ENCODE results near the gene ELK3.

ELK3 gene

DNA sequence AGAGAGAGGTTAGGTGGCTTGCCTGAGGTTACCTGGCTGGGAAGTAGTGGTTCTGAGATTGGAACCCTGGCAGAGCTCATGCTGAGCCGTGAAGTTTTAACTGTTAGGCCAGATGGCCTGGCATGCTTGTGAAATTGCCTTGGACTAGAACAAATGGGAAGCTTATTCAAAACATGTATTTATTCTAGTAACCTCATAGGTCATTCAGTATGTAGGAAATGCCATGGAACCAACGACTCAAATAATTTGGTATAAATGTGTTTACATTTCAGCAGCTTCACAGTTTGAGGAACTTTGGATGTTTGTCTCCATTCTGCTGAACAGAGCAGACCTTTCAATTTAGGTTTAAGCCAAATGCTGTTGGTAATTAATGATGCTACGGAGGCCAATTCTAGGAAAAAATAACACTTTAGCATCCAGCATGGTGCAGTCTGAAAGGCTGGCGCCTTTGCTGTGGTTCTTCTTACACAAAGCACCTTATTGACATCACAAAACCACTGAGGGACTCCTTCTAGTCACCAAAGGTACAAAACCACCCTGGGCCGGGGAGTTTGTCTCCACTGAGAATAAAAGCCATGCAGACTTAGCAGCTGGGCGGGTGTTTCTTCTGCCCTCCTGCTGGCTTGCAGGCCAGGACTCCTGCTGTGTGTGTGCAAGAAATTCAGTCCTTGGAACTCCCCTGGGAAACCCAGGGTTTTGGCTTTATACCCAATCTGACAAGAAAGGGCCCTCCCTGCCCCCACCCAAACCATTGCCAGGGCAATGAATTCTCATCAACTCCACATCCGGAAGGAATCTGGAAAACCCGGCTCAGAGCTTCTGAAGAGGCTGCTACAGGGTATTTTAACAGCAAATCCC is 64.2 kb downstream of the ELK3 start:
- no peak for DNase-seq (ENCODE audit: low read depth)

DNA sequence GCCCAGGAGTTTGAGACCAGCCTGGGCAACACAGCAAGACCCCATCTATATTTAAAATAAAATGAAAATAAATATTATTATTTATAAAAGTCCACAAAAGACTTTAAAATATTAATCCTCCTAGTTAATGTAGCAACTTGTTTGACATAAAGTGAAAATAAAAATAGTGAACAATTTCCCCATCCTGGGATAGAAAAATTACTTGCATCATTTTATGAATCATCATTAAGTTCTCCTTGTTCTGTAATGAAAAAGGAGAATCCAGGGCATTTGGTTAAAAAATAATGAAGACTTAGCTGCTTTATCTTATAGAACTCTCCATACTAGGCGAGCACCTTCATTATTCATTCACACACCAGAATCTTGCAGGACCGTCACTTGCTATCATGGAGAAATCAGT is 66.1 kb downstream of the ELK3 start:
- DNase-seq (ENCODE audit: low read depth): no peak

DNA sequence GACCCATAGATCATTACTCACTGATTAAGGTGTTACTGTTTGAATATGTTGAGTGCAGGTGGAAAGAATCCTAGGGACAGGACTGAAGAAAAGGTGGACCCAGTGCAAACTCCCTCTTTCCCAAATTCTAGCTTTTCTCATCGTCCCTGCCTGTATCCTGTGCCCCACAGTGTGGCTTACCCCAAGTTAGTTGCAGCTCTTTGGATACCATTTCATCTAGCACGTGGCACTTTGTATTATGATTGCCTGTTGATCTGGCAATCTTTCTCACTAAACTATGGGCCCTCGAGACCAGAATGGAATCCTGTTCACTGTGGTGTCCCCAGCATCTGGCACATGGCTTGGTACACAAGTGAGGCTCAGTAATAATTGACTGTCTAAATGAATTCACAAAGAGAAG is 66.5 kb downstream of the ELK3 start:
- no peak for DNase-seq (ENCODE audit: low read depth)

DNA sequence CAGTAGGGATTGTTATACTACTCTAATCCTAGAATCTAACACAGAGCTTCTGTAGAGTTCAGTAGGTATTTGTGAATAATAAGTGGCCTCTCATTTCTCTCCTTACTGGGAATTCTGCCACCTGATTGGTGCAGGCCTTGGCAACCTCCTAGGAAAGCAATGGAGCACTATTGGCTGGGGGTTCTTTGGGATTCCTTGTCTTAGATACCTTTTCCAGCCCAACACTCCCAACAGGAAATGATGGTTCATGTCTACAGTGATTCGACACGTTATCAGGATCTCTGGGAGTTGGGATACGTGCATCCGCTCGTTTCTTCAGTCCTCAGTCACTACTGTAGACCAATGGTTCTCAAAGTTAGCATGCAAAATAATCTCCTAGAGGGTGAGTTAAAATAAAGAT is 67.4 kb downstream of the ELK3 start:
- no peak for DNase-seq (ENCODE audit: low read depth)

DNA sequence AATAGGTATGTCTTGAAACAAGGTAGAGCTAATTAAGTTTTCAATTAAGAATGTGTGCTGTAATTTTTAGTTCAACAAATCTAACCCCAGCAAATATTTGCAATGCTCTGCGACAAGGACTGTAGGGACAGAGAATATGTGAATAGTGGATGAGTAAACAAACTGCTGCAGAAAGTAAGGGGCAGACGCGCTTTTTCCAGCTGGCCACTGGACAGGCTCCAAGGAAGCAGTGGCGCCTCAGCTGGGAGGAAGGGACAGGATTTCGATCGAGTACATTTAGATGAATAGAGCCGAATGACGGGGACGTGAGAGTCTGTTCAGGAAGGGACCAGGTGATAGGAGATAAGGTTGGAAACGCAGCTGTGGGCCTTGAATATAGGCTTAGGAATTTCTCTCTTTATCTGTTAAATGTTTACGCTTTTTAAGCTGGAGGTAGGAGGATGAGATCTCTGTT is 69.3 kb downstream of the ELK3 start:
- DNase-seq (ENCODE audit: low read depth): no peak

DNA sequence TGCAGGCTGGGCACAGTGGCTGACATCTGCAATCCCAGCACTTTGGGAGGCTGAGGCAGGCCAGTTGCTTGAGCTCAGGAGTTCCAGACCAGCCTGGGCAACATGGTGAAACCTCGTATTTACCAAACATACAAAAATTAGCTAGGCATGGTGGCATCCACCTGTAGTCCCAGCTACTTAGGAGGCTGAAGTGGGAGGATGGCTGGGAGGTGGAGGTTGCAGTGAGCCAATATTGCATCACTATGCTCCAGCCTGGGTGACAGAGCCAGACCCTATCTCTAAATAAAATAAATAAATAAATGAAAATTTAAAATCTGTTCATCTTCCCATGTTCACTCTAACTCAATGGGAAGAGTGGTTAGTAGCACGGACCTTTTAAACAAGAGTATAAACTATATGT is 71.2 kb downstream of the ELK3 start:
- no peak for DNase-seq (ENCODE audit: low read depth)

DNA sequence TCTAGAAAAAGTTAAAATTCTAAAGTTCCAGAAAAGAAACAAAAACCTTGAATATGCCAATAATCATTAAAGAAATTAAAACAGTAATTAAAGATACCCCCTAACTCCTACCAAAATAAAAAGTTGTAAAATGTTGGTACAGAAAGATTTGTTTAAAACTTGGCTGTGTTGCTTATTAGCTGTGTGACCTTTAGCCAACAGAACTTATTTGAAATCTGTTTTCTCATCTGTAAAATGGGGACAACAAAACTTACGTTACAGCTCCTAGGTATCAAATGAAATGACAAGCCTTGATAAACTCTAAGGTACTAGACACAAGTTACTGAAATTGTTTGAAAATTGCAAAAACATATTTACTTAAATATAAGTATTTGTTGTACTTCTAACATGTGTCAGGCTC is 71.7 kb downstream of the ELK3 start:
- DNase-seq (ENCODE audit: low read depth): no peak

DNA sequence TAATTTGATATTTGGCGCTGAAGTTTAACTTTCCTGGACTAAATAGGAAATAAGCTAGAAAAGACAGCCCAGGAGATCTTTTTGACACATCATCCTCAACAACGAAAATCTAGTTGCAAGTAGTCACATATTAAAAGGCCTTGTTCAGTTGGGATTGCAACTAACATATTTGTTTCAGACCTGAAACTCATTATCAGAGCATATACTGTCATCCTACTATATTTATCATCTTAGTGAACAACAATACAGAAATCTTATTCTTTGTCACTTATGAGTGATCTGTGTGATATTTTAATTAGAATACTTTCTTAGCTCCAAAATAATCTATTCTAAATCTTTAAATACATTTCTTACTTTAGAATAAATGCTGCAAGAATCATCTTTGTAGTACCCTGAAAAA is 72.1 kb downstream of the ELK3 start:
- DNase-seq (ENCODE audit: low read depth): no peak

DNA sequence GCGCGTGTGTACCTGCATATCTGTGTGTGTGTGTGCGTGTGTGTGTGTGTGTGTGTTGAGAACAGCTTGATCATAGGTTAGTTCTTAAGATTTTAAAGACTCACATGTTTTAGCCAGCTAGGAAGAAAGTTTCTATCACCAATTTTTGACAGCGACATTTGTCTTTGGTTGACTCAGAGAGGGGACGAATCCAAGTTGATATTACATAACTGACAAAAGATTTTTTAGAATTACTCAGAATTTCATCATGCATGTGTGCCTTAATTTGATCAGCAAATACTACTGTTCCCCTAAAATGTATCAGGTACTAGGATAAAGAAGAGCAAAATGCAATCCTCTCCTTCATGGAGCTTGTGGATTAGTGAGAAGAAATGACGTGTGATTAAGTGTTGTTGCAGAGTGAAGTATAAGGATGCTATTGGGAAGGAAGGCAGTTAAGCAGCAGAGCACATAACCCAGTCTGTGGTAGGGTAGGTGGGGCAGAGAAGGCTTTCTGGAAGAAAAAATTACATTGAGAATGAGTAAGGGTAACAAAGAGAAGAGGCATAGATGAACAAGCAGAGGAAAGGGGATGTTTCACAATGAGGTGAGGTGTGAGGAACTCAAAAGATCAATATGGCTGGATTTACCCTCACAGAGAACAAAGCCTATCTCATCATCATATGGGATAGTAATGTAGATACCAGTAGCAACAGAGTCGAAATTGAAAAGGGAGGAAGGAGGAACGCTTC is 77.5 kb downstream of the ELK3 start:
- DNase-seq (ENCODE audit: low read depth): no peak

DNA sequence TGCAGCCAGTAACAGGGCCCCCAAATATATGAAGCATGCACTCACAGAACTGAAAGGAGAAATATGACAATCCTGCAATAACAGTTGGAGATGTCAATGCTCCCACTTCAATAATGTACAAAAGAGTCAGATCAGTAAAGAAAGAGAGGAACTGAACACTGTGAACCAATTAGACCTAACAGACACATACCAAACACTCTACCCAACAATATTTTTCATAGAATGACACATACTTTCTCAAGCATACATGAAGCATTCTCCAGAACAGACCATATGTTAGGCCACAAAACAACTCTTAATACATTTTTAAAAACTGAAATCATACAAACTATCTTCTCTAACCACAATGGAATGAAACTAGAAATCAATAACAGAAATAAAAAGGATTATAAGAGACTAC is 80.2 kb downstream of the ELK3 start:
- DNase-seq (ENCODE audit: low read depth): no peak

DNA sequence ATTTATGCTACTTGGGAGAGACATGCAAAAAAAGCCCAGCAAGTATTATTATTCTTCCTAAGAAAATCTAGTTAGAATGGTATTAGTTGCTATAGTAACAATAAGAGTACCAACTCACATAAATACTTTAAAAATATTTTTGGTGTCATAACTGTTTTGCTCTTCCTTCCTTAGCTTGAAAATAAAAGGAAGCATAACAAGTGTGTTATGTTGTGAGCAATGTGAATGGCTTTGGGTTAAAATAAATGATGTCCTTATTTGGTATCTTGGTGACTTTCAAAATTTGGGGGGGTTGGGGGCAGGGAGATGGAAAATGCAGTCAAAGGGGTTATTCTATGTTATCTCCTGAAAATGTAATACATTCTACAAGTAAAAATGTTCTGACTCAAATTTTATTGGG is 91.0 kb downstream of the ELK3 start:
- no peak for DNase-seq (ENCODE audit: low read depth)

DNA sequence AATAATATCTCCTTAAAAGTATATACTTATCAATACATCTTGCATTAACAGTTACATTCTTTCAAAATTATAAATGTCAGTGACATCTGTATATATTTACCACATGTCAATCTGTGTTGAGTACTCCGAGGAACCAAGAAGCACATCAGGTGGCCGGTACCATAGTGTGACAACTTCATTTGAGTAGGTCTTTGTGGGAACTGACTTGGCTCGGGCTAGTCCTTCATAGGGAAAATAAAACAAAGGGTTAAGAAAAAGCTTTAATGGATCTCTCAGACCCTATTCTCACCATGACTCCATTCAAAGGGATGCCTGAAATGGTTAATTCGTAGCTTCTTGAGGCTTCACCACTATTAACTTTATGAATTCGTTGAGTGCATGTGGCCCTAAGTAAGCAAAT is 94.9 kb downstream of the ELK3 start:
- DNase-seq (ENCODE audit: low read depth): no peak

DNA sequence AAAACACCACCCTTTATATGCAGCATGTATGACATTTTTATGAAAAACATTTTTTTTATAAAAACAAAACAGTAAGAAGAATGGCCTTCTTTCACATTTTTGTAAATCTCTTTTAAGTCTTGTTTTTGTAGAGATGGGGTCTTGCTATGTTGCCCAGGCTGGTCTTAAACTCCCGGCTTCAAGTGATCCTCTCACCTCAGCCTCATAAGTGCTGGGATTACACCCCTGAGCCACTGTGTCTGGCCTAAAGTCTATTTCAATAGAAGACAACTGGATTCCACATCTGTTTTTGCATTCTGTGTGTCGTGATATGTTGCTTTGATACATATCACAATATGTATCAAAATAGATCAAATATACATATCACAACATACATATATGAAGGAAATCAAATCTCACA is 98.9 kb downstream of the ELK3 start:
- DNase-seq (ENCODE audit: low read depth): no peak

DNA sequence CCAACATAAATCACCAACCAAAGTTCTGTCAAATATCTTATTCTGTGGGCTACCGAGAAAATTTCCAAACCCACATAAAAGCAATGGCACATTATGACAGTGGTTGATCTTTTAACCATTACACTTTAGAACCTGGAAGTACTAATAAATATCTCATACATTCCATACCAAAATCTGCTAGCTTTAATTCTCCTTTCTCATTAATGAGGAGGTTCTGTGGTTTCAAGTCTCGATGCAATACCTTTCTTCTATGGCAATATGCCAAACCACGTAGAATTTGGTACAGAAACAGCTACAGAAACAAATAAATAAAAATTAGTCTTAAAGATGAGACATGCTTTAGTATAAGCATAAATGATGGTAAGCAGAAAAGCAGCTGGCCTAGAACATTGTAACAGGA is 100.7 kb downstream of the ELK3 start:
- no peak for DNase-seq (ENCODE audit: low read depth)

DNA sequence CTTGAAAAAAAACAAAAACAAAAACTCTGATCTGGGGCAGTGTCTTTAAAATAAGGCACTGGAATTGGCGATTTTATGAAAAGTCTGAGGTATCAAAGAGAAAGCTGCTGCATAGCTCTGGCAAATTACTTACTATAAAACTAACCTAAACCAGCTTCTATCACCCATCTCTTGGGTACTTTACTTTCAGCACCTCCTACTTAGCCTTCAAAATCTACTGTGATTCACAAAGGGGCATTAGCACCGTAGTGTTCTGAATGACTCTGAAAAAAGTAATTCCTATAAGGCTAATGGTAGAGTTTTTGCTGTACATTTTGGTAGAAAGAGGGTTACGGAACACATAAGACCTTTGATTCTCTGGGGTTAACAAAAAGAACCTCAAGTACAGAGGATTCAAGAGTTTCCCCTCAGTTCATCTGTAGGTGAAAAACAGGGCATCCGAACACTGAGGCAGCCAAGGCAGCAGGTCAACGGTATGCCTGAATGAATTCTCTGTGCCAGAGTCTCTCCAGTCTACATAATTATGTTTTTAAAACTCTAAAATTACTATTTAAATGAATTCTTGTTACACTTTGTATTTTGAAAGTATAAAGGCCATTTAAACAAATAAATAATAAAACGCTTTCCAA is 101.5 kb downstream of the ELK3 start:
- no peak for DNase-seq (ENCODE audit: low read depth)

DNA sequence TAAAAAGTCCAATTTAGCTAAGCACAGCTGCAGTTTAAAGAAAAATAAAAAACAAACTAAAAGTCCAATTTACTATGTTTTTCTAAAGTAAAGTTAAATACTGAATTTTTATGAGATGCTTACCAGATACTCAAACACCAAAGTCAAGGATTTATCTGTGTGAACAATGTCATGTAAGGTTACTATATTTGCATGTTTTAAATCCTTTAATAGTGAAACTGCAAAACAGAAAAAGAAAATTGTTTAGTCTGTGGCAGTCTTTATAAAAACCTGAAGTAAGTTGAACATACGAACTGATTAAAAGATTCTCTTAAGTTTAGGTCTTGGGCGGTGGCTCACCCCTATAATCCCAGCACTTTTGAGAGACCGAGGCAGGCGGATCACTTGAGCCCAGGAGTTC is 103.3 kb downstream of the ELK3 start:
- no peak for DNase-seq (ENCODE audit: low read depth)

DNA sequence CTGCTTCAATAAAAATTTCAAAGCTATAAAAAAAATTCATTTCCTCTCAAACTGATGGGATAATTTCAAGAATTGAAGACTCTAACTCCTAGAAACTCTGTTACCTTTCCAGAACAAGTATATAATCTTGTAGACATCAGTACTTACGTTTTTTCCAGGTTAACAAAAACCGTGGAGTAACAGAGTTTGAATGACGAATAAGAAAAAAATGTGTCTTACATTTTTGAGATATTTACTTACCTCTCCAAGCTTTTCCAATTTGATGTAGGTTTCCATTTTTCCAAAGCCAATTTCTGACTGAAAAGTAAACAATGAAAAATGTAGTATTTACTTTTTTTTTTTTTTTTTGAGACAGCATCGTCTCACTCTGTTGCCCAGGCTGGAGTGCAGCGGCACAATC is 105.9 kb downstream of the ELK3 start:
- no peak for DNase-seq (ENCODE audit: low read depth)

DNA sequence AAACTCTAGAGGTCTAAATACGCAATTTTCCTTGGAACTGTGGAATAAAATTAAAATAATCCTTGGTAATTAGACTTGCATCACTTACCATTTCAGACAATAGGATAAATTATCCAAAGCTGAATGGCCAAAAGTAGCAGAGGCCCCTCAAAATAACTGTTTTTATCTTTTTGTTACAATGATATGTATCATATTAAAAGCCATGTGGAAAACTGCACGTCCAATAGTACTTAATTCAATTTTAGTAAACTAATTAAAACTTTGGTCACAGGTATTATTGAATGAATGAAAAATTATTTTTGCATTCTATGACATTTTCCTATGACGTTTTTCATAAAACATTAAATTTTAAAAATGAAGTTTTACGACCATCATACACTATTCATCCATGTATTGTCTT is 107.6 kb downstream of the ELK3 start:
- DNase-seq (ENCODE audit: low read depth): no peak

DNA sequence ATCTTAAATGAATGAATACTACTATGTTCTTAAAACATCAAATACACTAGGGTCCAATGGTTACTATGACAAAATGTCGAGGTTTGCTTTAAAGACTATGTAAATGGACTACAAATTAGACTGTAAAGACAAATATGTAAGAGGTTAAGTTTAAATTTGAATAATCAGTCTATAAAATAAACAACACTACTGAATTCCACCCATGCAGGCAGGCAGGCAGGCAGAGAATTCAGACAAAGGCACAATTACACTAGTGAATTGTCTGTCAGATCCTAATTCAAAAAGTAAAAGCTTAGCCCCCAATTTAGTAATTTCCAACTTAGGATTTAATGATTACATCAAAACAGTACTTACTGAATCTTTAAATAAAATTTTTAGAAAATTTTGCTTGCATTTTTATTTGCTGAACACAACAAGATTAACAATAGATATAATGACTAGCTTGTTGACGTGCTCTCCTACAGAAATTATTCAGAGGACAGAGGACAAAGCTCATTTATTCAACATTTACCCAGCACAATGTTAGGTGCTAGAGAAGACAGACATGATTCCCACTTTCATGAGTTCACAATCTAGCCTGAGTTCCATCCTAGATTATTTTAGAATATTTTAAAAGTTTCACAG is 108.6 kb downstream of the ELK3 start:
- no peak for DNase-seq (ENCODE audit: low read depth)

DNA sequence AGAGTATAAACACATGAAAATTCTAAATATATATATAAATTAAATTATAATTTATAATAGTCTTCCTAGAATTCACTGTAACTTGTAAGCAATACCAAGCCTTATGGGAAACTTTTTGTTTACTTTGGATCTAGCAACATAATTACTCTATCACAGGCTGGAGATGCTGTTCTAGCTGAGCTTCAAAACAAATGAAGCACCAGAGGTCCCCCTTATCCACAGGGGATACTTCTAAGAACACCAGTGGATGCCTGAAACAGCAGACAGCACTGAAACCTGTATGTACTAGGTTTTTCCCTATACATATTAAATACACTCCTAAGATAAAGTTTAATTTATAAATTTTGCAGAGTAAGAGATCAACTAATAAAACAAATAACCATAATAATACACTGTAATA is 109.5 kb downstream of the ELK3 start:
- no peak for DNase-seq (ENCODE audit: low read depth)

DNA sequence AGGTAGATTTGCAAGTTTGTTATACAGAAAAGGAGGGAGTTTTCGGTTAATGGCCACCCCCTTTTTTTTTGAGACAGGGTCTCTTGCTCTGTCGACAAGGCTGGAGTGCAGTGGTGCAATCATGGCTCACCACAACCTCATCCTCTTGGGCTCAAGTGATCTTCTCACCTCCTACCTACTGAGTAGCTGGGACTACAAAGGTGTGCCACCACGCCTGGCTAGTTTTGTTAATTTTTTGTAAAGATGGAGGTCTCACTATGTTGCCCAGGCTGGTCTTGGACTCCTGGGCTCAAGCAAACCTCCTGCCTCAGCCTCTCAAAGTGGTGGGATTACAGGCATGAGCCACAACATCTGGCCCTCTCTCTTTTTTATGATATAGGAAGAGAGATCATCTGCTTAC is 111.5 kb downstream of the ELK3 start:
- no peak for DNase-seq (ENCODE audit: low read depth)

DNA sequence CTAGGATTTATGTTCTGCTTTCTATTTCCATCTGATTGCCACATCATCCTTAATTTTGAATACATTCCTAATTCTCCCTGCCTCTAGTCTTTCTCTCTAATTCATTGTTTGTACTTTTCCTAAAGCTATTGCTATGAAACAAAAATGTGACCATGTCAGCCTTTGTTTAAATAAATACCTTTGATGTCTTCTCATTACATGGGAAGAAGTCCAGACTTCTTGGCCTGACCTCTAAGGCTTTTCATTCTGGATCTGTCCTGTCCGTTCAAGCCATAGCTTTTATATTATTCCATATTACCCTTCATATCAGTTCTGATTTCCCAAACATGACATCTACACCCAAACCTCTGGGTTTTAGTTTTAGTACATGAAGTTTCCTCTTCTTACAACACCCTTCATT is 114.7 kb downstream of the ELK3 start:
- no peak for DNase-seq (ENCODE audit: low read depth)

DNA sequence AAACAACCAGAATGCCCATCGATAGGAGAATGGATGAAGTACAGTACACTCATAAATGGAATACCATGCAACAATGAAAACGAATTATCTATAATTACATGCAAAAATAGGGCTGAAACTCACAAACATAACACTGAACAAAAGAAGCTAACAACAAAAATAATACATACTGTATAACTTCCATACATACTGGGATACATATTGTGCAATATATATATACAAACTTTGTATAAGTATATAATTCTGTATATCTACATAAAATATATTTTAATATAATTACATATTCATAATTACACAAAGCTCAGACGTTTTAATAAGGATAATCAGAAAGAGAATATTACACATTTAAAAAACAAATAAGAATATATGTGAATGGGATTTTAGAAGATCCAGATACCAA is 115.9 kb downstream of the ELK3 start:
- DNase-seq (ENCODE audit: low read depth): no peak
